IMR-90 (cell line): ENCODE results near the gene STX17. TPM values are rescaled to one million over a fixed set of nuclear protein-coding genes. Genes with fewer than 3 reads are reported as not detected.

Experiments used
- ATAC-seq: fragments of 200-7000 bp; cut with Tn5 transposase; 2 replicates; pipeline ENCODE4 v1.9.1; 2020; ENCODE audit warnings: low read depth, mild to moderate bottlenecking, moderate library complexity
- BruUV-seq: library from RNA; stranded (reverse); fragments of 400-500 nt; replicated peaks from 2 replicates; lab custom pipeline; 2021; lab: Mats Ljungman, UMichigan
- CTCF ChIA-PET: fragments of 300-600 bp; formaldehyde crosslinking; extraction: SDS; loops from one replicate; lab custom pipeline; 2021; ENCODE audit warnings: antibody characterized with exemption; lab: Yijun Ruan, JAX
- POLR2A ChIA-PET: fragments of 300-600 bp; sonication (Branson Sonifier 250); formaldehyde crosslinking; loops from one replicate; lab custom pipeline; 2022; ENCODE audit warnings: antibody characterized with exemption; ENCODE audit not compliant: unreplicated experiment; lab: Charles Lee
- DNase-seq: peaks from one replicate; pipeline ENCODE4 v3.0.0; 2013
- H2AFZ ChIP-seq: replicated peaks from 2 replicates; pipeline ENCODE3; 2013; ENCODE audit warnings: low read length, mild to moderate bottlenecking; ENCODE audit not compliant: poor library complexity
- H2AK5ac ChIP-seq: 2 replicates; pipeline ENCODE4 v1.6.1; 2013; ENCODE audit warnings: low read depth, low read length, inconsistent platforms
- H2AK9ac ChIP-seq: replicated peaks from 2 replicates; pipeline ENCODE3; 2013; ENCODE audit warnings: mild to moderate bottlenecking, low read depth, low read length, moderate library complexity; ENCODE audit not compliant: poor library complexity
- H2BK120ac ChIP-seq: 2 replicates; pipeline ENCODE4 v1.6.1; 2013; ENCODE audit warnings: low read depth, low read length, inconsistent platforms
- H2BK15ac ChIP-seq: 3 replicates; pipeline ENCODE4 v1.6.1; 2013; ENCODE audit warnings: low read depth, low read length, inconsistent platforms
- H2BK20ac ChIP-seq: 2 replicates; pipeline ENCODE4 v1.6.1; 2013; ENCODE audit warnings: low read depth, mild to moderate bottlenecking, inconsistent platforms, low read length, moderate library complexity
- H2BK5ac ChIP-seq: 2 replicates; pipeline ENCODE4 v1.6.1; 2013; ENCODE audit warnings: mild to moderate bottlenecking, low read depth, low read length, inconsistent platforms; ENCODE audit not compliant: poor library complexity, severe bottlenecking
- H3K14ac ChIP-seq: replicated peaks from 2 replicates; pipeline ENCODE4 v1.6.1; 2013; ENCODE audit warnings: low read depth, low read length, inconsistent platforms
- H3K18ac ChIP-seq: 2 replicates; pipeline ENCODE4 v1.6.1; 2013; ENCODE audit warnings: low read depth, low read length, control low read depth
- H3K23ac ChIP-seq: 2 replicates; pipeline ENCODE4 v1.6.1; 2013; ENCODE audit warnings: low read depth, low read length, inconsistent platforms
- H3K27ac ChIP-seq: 2 replicates; pipeline ENCODE4 v1.5.1; 2013; ENCODE audit warnings: mild to moderate bottlenecking, control low read depth, low read length; ENCODE audit not compliant: insufficient read depth
- H3K27me3 ChIP-seq: 2 replicates; pipeline ENCODE4 v1.6.1; 2013; ENCODE audit warnings: low read length; ENCODE audit not compliant: control insufficient read depth, insufficient read depth
- H3K36me3 ChIP-seq: 2 replicates; pipeline ENCODE4 v1.6.1; 2013; ENCODE audit warnings: low read length, mixed read lengths; ENCODE audit not compliant: control insufficient read depth, insufficient read depth
- H3K4ac ChIP-seq: 2 replicates; pipeline ENCODE4 v1.6.1; 2013; ENCODE audit warnings: low read depth, low read length, inconsistent platforms
- H3K4me1 ChIP-seq: 2 replicates; pipeline ENCODE4 v1.6.1; 2013; ENCODE audit warnings: low read length, mixed read lengths; ENCODE audit not compliant: control insufficient read depth, insufficient read depth
- H3K4me2 ChIP-seq: 2 replicates; pipeline ENCODE4 v1.6.1; 2013; ENCODE audit warnings: low read depth, mild to moderate bottlenecking, control low read depth, low read length, moderate library complexity
- H3K4me3 ChIP-seq: 2 replicates; pipeline ENCODE4 v1.5.1; 2013; ENCODE audit warnings: low read depth, mild to moderate bottlenecking, control low read depth, low read length, moderate library complexity; ENCODE audit not compliant: insufficient read depth
- H3K56ac ChIP-seq: 2 replicates; pipeline ENCODE4 v1.6.1; 2013; ENCODE audit warnings: low read length, inconsistent platforms; ENCODE audit not compliant: insufficient read depth; ENCODE audit errors: extremely low read depth
- H3K79me1 ChIP-seq, 2 experiments: 2 replicates each; pipeline ENCODE4 v1.6.1; 2013; ENCODE audit warnings: low read length in 2 of 2, inconsistent platforms in 1 of 2, low read depth in 1 of 2
- H3K9ac ChIP-seq: 2 replicates; pipeline ENCODE4 v1.6.1; 2013; ENCODE audit warnings: low read depth, low read length, control low read depth
- H3K9me1 ChIP-seq: 2 replicates; pipeline ENCODE4 v1.6.1; 2013; ENCODE audit warnings: low read length, inconsistent platforms; ENCODE audit not compliant: insufficient read depth
- H3K9me3 ChIP-seq: 2 replicates; pipeline ENCODE4 v1.6.1; 2013; ENCODE audit warnings: low read length; ENCODE audit not compliant: control insufficient read depth, insufficient read depth
- H4K20me1 ChIP-seq: 2 replicates; pipeline ENCODE4 v1.6.1; 2013; ENCODE audit warnings: low read length, inconsistent platforms; ENCODE audit not compliant: insufficient read depth
- H4K5ac ChIP-seq: 2 replicates; pipeline ENCODE4 v1.6.1; 2013; ENCODE audit warnings: mild to moderate bottlenecking, low read depth, low read length, control low read depth
- H4K8ac ChIP-seq, 2 experiments: 2 replicates each; pipeline ENCODE4 v1.6.1; 2013; ENCODE audit warnings: low read depth in 2 of 2, low read length in 2 of 2, control low read depth in 1 of 2, inconsistent platforms in 1 of 2
- H4K91ac ChIP-seq: 2 replicates; pipeline ENCODE4 v1.6.1; 2013; ENCODE audit warnings: low read depth, low read length, inconsistent platforms; ENCODE audit not compliant: insufficient read depth
- CHD1 ChIP-seq: IDR thresholded peaks from 2 replicates; pipeline ENCODE4 v1.6.1; 2012; ENCODE audit warnings: low read depth, low read length, improper control_type of control experiment
- CTCF ChIP-seq: conservative IDR thresholded peaks from 2 replicates; pipeline ENCODE4 v1.5.1; 2012; ENCODE audit warnings: mild to moderate bottlenecking, low read depth, low read length, improper control_type of control experiment
- ELK1 ChIP-seq: fragments of 150-350 bp; IDR thresholded peaks from 2 replicates; pipeline ENCODE4 v1.6.1; 2016; ENCODE audit warnings: low read depth, mild to moderate bottlenecking, low read length, moderate library complexity, borderline replicate concordance
- FOS ChIP-seq: fragments of 150-350 bp; IDR thresholded peaks from 2 replicates; pipeline ENCODE4 v1.6.1; 2016; ENCODE audit warnings: low read depth, low read length
- MAFK ChIP-seq: IDR thresholded peaks from 2 replicates; pipeline ENCODE4 v1.6.1; 2012; ENCODE audit warnings: low read depth, low read length, improper control_type of control experiment
- MAZ ChIP-seq: IDR thresholded peaks from 2 replicates; pipeline ENCODE4 v1.6.1; 2012; ENCODE audit warnings: low read depth, mild to moderate bottlenecking, low read length, improper control_type of control experiment, moderate library complexity, borderline replicate concordance
- MXI1 ChIP-seq: IDR thresholded peaks from 2 replicates; pipeline ENCODE4 v1.6.1; 2012; ENCODE audit warnings: low read depth, mild to moderate bottlenecking, low read length, moderate library complexity, borderline replicate concordance
- NFE2L2 ChIP-seq: fragments of 150-350 bp; IDR thresholded peaks from 2 replicates; pipeline ENCODE4 v1.6.1; 2016; ENCODE audit warnings: low read depth, mild to moderate bottlenecking, low read length
- RAD21 ChIP-seq: IDR thresholded peaks from 2 replicates; pipeline ENCODE4 v1.6.1; 2012; ENCODE audit warnings: low read length, improper control_type of control experiment
- SMC3 ChIP-seq: fragments of 150-350 bp; IDR thresholded peaks from 2 replicates; pipeline ENCODE4 v1.6.1; 2016; ENCODE audit warnings: low read depth, mild to moderate bottlenecking, antibody characterized with exemption, low read length, moderate library complexity
- USF2 ChIP-seq: fragments of 150-350 bp; IDR thresholded peaks from 2 replicates; pipeline ENCODE4 v1.6.1; 2017; ENCODE audit warnings: mild to moderate bottlenecking, antibody characterized with exemption, low read length, low read depth
- WGBS, 2 experiments: methylation state at CpG; one replicate each; pipeline versions ENCODE4 v1.1.5 to v1.1.7; 2013; ENCODE audit warnings: missing lambda C conversion rate in 2 of 2; ENCODE audit not compliant: insufficient read length in 1 of 2; ENCODE audit errors: extremely low coverage in 2 of 2; 5-methylcytosine and 5-hydroxymethylcytosine counted together
- dilution Hi-C: fragments of 300-500 bp; cut with HindIII; formaldehyde crosslinking; loops from one replicate; pipeline ENCODE4 v1.14.3; 2018; ENCODE audit warnings: low sequenced_read_pairs; ENCODE audit not compliant: unreplicated experiment
- in situ Hi-C: fragments of 300-500 bp; cut with MboI; formaldehyde crosslinking; loops from 3 replicates; pipeline ENCODE4 v1.14.3; 2019; ENCODE audit warnings: low sequenced_read_pairs, inconsistent platforms, mixed read lengths
- intact Hi-C: fragments of 100-400 bp; cut with micrococcal nuclease; formaldehyde crosslinking; loops from 2 replicates; pipeline ENCODE4 v1.10.0; 2022
- polyA plus RNA-seq, 3 experiments: library from polyadenylated mRNA; depleted of rRNA; stranded (reverse); fragments of >200 nt; gene quantifications; 2 replicates each; pipeline ENCODE4 v1.2.3, GENCODE V29; 2012; ENCODE audit warnings: low replicate concordance in 1 of 3
- total RNA-seq: library from RNA; depleted of rRNA; stranded (reverse); fragments of >200 nt; gene quantifications from 2 replicates; pipeline ENCODE4 v1.2.3, GENCODE V29; 2012

The STX17 gene
- total and polyA plus RNA-seq, 2 of the 4 experiments (the other 2 are of a cell fraction): 6.2 to 11.7 TPM

GRCh38 chr9:99866398-99866797, 40.1 kb upstream of the STX17 start:
- BruUV-seq: no TSS peak
- Histone ChIP-seq H4K5ac (no peak overlapping the region), H3K4me2 (no peak overlapping the region), H4K8ac (no peak overlapping the region), H3K27ac (no peak overlapping the region), H3K79me1 (no peaks in the 10 kb centered on the region), H3K14ac (no peak overlapping the region), H3K4ac (no peak overlapping the region), H3K4me1 (peaks cover 5% of the 10 kb centered on the region; the same call in 1 of the 2 replicates), H2BK120ac (no peak overlapping the region), H3K4me3 (no peak overlapping the region), H3K9ac (no peak overlapping the region), H3K36me3 (peaks cover 6% of the 10 kb centered on the region; the same call in 1 of the 2 replicates), H3K23ac (0 out of 2 replicates have a peak overlapping the region, but pooled peaks have one; percentile 21), H2AFZ (no peak overlapping the region), H4K20me1 (no peaks in the 10 kb centered on the region), H3K18ac (no peak overlapping the region), H2AK9ac (no peak overlapping the region), H2AK5ac (no peak overlapping the region), H2BK5ac (no peak overlapping the region), H3K9me3 (no peaks in the 10 kb centered on the region), H3K56ac (no peak overlapping the region), H2BK15ac (no peak overlapping the region), H4K91ac (no peak overlapping the region), H3K27me3 (no peaks in the 10 kb centered on the region), H2BK20ac (no peak overlapping the region), H3K9me1 (peaks cover 5% of the 10 kb centered on the region; the same call in 1 of the 2 replicates)
- ChIA-PET CTCF (no interaction called here), POLR2A (no interaction called here)
- no peak for ATAC-seq
- dilution Hi-C loops (no loop called here), intact Hi-C loops (no loop called here), in situ Hi-C loops (no loop called here)
- DNase-seq: no peak
- TF ChIP-seq NFE2L2 (no peak), SMC3 (no peak), CTCF (no peak), ELK1 (no peak), MAZ (no peak), FOS (no peak), USF2 (no peak), RAD21 (no peak), MAFK (no peak), MXI1 (no peak), CHD1 (no peak)
- WGBS, 2 experiments: 80% methylated on average over 1 of the region's 2 CpGs; no CpG with 5 or more reads in 1 of the 2 experiments
